MM.1S (cell line): ENCODE data around the gene NIM1K.

Experiments
- EZH2 ChIP-seq: fragments of 300-600 bp; sonication (generic); optimal IDR thresholded peaks from 2 replicates; pipeline ENCODE3; 2017; ENCODE audit warnings: low read depth, mild to moderate bottlenecking, antibody characterized with exemption, low read length, mixed read lengths
- TF ChIP-seq, protein P1 (sequence below): fragments of 300-600 bp; sonication (generic); IDR thresholded peaks from 2 replicates; pipeline ENCODE4 v1.5.1; 2016; ENCODE audit warnings: antibody characterized with exemption, low read length, mixed read lengths

GRCh38 chr5:43150748-43151147 lies 41.3 kb upstream of the NIM1K start:
- TF ChIP-seq, protein P1, sequence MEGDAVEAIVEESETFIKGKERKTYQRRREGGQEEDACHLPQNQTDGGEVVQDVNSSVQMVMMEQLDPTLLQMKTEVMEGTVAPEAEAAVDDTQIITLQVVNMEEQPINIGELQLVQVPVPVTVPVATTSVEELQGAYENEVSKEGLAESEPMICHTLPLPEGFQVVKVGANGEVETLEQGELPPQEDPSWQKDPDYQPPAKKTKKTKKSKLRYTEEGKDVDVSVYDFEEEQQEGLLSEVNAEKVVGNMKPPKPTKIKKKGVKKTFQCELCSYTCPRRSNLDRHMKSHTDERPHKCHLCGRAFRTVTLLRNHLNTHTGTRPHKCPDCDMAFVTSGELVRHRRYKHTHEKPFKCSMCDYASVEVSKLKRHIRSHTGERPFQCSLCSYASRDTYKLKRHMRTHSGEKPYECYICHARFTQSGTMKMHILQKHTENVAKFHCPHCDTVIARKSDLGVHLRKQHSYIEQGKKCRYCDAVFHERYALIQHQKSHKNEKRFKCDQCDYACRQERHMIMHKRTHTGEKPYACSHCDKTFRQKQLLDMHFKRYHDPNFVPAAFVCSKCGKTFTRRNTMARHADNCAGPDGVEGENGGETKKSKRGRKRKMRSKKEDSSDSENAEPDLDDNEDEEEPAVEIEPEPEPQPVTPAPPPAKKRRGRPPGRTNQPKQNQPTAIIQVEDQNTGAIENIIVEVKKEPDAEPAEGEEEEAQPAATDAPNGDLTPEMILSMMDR = no peak
- TF ChIP-seq EZH2 = no peak
